Measurements from ENCODE around the gene KRT40.

The KRT40 gene

GRCh38 chr17:40997361-40997760, 13.2 kb upstream of the KRT40 start:
- H3K9ac ChIP-seq (ENCODE audit: low read length in 2 of 2) = no peak overlapping the region
- H3K4me3 ChIP-seq (ENCODE audit: low read length in 2 of 2) = no peak overlapping the region
- no peak overlapping the region for H3K27ac ChIP-seq (ENCODE audit: low read length)
- no peaks in the 10 kb centered on the region for H3K27me3 ChIP-seq (ENCODE audit: control insufficient read depth in 1 of 2, insufficient read depth in 2 of 2, low read length in 2 of 2)
- H3K9me3 ChIP-seq (ENCODE audit: control insufficient read depth in 2 of 2, low read length in 2 of 2) = peaks cover 0 to 3% of the 10 kb centered on the region in 2 donors
- no peaks in the 10 kb centered on the region for H3K36me3 ChIP-seq (ENCODE audit: control insufficient read depth in 2 of 2, insufficient read depth in 2 of 2, low read length in 2 of 2)
- H3K4me1 ChIP-seq (ENCODE audit: control insufficient read depth, insufficient read depth, low read length) = no peaks in the 10 kb centered on the region

DNA sequence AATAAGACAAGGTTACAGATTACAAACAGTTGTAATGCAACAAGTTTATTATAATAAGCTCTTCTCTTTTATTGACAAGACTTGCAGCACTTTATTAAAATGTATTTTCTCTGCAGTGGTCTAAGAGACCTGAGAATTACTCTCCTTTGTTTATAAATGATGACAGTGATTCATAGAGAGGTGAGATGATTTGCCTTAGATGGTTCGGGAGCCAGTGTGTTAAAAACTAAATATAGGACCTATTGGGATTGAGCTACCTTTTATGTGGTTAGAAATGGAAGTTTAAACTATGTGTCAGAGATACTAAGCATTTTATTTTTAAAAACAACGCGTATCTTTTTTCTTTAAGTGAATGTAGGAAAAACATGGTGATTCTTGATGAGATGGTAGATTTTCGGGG, 12.7 kb upstream of the KRT40 start:
- H3K36me3 ChIP-seq (ENCODE audit: control insufficient read depth in 2 of 2, insufficient read depth in 2 of 2, low read length in 2 of 2) = no peaks in the 10 kb centered on the region
- H3K4me1 ChIP-seq (ENCODE audit: control insufficient read depth, insufficient read depth, low read length) = no peaks in the 10 kb centered on the region
- no peaks in the 10 kb centered on the region for H3K27me3 ChIP-seq (ENCODE audit: control insufficient read depth in 1 of 2, insufficient read depth in 2 of 2, low read length in 2 of 2)
- peaks cover 0 to 3% of the 10 kb centered on the region in 2 donors for H3K9me3 ChIP-seq (ENCODE audit: control insufficient read depth in 2 of 2, low read length in 2 of 2)
- H3K27ac ChIP-seq (ENCODE audit: low read length) = no peak overlapping the region
- no peak overlapping the region for H3K9ac ChIP-seq (ENCODE audit: low read length in 2 of 2)
- H3K4me3 ChIP-seq (ENCODE audit: low read length in 2 of 2) = no peak overlapping the region

- no peak overlapping the region for H3K27ac ChIP-seq (ENCODE audit: low read length)
Measured at GRCh38 chr17:40995116-40995515, 11.0 kb upstream of the KRT40 start.

GRCh38 chr17:40993839-40994238, 9.7 kb upstream of the KRT40 start, which contains the start of gene KRTAP3-3:
KRTAP3-3 (minus strand) TSS chr17:40994164; CDS start chr17:40994097, 67 bp downstream.
- no peak within 1 kb of the TSS for H3K27ac ChIP-seq (ENCODE audit: low read length)
- H3K9ac ChIP-seq (ENCODE audit: low read length in 2 of 2) = no peak within 1 kb of the TSS
- H3K27me3 ChIP-seq (ENCODE audit: control insufficient read depth in 1 of 2, insufficient read depth in 2 of 2, low read length in 2 of 2) = no peaks in the 10 kb centered on the region
- H3K9me3 ChIP-seq (ENCODE audit: control insufficient read depth in 2 of 2, low read length in 2 of 2) = peaks cover 0 to 3% of the 10 kb centered on the region in 2 donors
- no peaks in the 10 kb centered on the region for H3K4me1 ChIP-seq (ENCODE audit: control insufficient read depth, insufficient read depth, low read length)
- no peak within 1 kb of the TSS for H3K4me3 ChIP-seq (ENCODE audit: low read length in 2 of 2)
- H3K36me3 ChIP-seq (ENCODE audit: control insufficient read depth in 2 of 2, insufficient read depth in 2 of 2, low read length in 2 of 2) = no peaks in the 10 kb centered on the region

More at GRCh38 chr17:40995116-40995515, 11.0 kb upstream of the KRT40 start:
- Histone ChIP-seq H3K9ac (ENCODE audit: low read length in 2 of 2) (no peak overlapping the region), H3K9me3 (ENCODE audit: control insufficient read depth in 2 of 2, low read length in 2 of 2) (peaks cover 0 to 3% of the 10 kb centered on the region in 2 donors), H3K4me1 (ENCODE audit: control insufficient read depth, insufficient read depth, low read length) (no peaks in the 10 kb centered on the region), H3K4me3 (ENCODE audit: low read length in 2 of 2) (no peak overlapping the region), H3K36me3 (ENCODE audit: control insufficient read depth in 2 of 2, insufficient read depth in 2 of 2, low read length in 2 of 2) (no peaks in the 10 kb centered on the region), H3K27me3 (ENCODE audit: control insufficient read depth in 1 of 2, insufficient read depth in 2 of 2, low read length in 2 of 2) (no peaks in the 10 kb centered on the region)

- no peak overlapping the region for H3K9ac ChIP-seq (ENCODE audit: low read length in 2 of 2)
- H3K4me3 ChIP-seq (ENCODE audit: low read length in 2 of 2) = no peak overlapping the region
- H3K27ac ChIP-seq (ENCODE audit: low read length) = no peak overlapping the region
- H3K4me1 ChIP-seq (ENCODE audit: control insufficient read depth, insufficient read depth, low read length) = no peaks in the 10 kb centered on the region
- H3K36me3 ChIP-seq (ENCODE audit: control insufficient read depth in 2 of 2, insufficient read depth in 2 of 2, low read length in 2 of 2) = no peaks in the 10 kb centered on the region
- H3K9me3 ChIP-seq (ENCODE audit: control insufficient read depth in 2 of 2, low read length in 2 of 2) = peaks cover 0 to 3% of the 10 kb centered on the region in 2 donors
- no peaks in the 10 kb centered on the region for H3K27me3 ChIP-seq (ENCODE audit: control insufficient read depth in 1 of 2, insufficient read depth in 2 of 2, low read length in 2 of 2)
Measured at GRCh38 chr17:40993084-40993483, 9.0 kb upstream of the KRT40 start.

- Histone ChIP-seq H3K36me3 (ENCODE audit: control insufficient read depth in 2 of 2, insufficient read depth in 2 of 2, low read length in 2 of 2) (no peaks in the 10 kb centered on the region), H3K27ac (ENCODE audit: low read length) (no peak overlapping the region), H3K9me3 (ENCODE audit: control insufficient read depth in 2 of 2, low read length in 2 of 2) (peaks cover 0 to 3% of the 10 kb centered on the region in 2 donors), H3K4me3 (ENCODE audit: low read length in 2 of 2) (no peak overlapping the region), H3K9ac (ENCODE audit: low read length in 2 of 2) (no peak overlapping the region), H3K4me1 (ENCODE audit: control insufficient read depth, insufficient read depth, low read length) (no peaks in the 10 kb centered on the region), H3K27me3 (ENCODE audit: control insufficient read depth in 1 of 2, insufficient read depth in 2 of 2, low read length in 2 of 2) (no peaks in the 10 kb centered on the region)
Measured at GRCh38 chr17:40992666-40993065, 8.5 kb upstream of the KRT40 start.

DNA sequence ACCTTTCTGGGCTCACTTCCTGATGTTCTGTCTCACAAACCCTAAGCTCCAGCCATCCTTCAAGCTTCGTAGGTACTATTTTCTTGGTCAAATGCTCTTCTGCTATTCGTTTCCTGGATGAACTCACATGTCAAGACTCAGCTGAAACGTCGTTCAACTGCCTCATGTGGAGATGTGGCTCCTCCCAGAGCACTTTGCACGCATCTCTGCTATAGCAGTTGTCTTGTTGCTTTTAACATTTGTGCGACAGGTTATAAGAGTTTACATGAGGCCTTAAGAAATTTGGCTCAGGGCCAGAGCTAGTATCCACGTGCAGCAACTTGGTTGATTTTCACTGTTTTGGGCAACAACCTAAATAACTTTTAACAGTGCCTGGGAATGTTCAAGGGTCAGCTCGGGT, 2.8 kb upstream of the KRT40 start:
- no peaks in the 10 kb centered on the region for H3K9me3 ChIP-seq (ENCODE audit: control insufficient read depth in 2 of 2, low read length in 2 of 2)
- no peak overlapping the region for H3K27ac ChIP-seq (ENCODE audit: low read length)
- H3K4me1 ChIP-seq (ENCODE audit: control insufficient read depth, insufficient read depth, low read length) = no peaks in the 10 kb centered on the region
- H3K27me3 ChIP-seq (ENCODE audit: control insufficient read depth in 1 of 2, insufficient read depth in 2 of 2, low read length in 2 of 2) = peaks cover 0 to 2% of the 10 kb centered on the region in 2 donors
- no peak overlapping the region for H3K9ac ChIP-seq (ENCODE audit: low read length in 2 of 2)
- H3K36me3 ChIP-seq (ENCODE audit: control insufficient read depth in 2 of 2, insufficient read depth in 2 of 2, low read length in 2 of 2) = no peaks in the 10 kb centered on the region
- H3K4me3 ChIP-seq (ENCODE audit: low read length in 2 of 2) = no peak overlapping the region

- H3K9ac ChIP-seq (ENCODE audit: low read length in 2 of 2) = no peak overlapping the region
- peaks cover 3% of the 10 kb centered on the region for H3K4me1 ChIP-seq (ENCODE audit: control insufficient read depth, insufficient read depth, low read length)
- no peak overlapping the region for H3K4me3 ChIP-seq (ENCODE audit: low read length in 2 of 2)
- peaks cover 0 to 9% of the 10 kb centered on the region in 2 donors for H3K27me3 ChIP-seq (ENCODE audit: control insufficient read depth in 1 of 2, insufficient read depth in 2 of 2, low read length in 2 of 2)
- H3K27ac ChIP-seq (ENCODE audit: low read length) = no peak overlapping the region
- no peaks in the 10 kb centered on the region for H3K36me3 ChIP-seq (ENCODE audit: control insufficient read depth in 2 of 2, insufficient read depth in 2 of 2, low read length in 2 of 2)
- H3K9me3 ChIP-seq (ENCODE audit: control insufficient read depth in 2 of 2, low read length in 2 of 2) = no peaks in the 10 kb centered on the region
Measured at GRCh38 chr17:40981115-40981514, 3.0 kb downstream of the KRT40 start.

DNA sequence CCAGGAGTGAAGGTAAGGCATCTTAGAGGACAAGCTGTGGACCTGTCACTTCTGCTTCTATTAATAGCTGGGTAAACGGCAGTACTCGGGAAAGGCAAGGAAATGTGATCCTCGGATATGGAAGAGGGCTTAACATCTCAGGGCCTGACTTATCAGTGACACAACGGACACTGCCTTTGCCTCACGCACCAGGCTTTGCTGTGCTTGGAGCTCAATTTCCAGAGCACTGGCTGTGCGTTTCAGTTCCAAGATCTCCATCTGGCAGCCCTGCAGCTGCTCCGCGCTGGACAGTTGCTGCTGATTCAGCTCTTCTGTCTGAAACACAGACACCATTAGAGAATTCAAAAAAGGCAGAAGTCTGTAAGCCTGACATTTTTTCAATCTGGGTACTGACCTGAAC, 3.5 kb downstream of the KRT40 start:
- no peaks in the 10 kb centered on the region for H3K36me3 ChIP-seq (ENCODE audit: control insufficient read depth in 2 of 2, insufficient read depth in 2 of 2, low read length in 2 of 2)
- peaks cover 3% of the 10 kb centered on the region for H3K4me1 ChIP-seq (ENCODE audit: control insufficient read depth, insufficient read depth, low read length)
- no peaks in the 10 kb centered on the region for H3K9me3 ChIP-seq (ENCODE audit: control insufficient read depth in 2 of 2, low read length in 2 of 2)
- no peak overlapping the region for H3K27ac ChIP-seq (ENCODE audit: low read length)
- H3K9ac ChIP-seq (ENCODE audit: low read length in 2 of 2) = no peak overlapping the region
- no peak overlapping the region for H3K4me3 ChIP-seq (ENCODE audit: low read length in 2 of 2)
- peaks cover 0 to 11% of the 10 kb centered on the region in 2 donors for H3K27me3 ChIP-seq (ENCODE audit: control insufficient read depth in 1 of 2, insufficient read depth in 2 of 2, low read length in 2 of 2)

DNA sequence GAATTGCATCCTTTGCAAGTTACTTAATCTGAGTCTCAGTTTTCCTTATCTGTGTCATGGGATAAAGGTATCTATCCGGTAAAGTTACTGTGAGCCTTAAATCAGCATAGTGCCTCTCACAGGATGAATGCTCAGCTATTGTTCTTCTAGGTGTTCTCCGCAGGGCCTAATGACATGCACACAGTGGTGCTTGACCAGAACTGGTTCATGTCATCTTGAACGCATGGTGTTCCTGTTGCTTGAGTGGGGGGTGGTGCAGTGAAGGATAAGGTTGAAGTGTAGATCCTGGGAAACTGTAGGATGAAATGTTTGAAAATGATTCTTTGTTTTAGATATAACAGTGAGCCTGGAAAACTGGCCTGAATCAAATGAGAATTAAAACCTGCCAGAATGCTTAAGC, 4.0 kb downstream of the KRT40 start:
- no peak overlapping the region for H3K9ac ChIP-seq (ENCODE audit: low read length in 2 of 2)
- H3K36me3 ChIP-seq (ENCODE audit: control insufficient read depth in 2 of 2, insufficient read depth in 2 of 2, low read length in 2 of 2) = no peaks in the 10 kb centered on the region
- peaks cover 3% of the 10 kb centered on the region for H3K4me1 ChIP-seq (ENCODE audit: control insufficient read depth, insufficient read depth, low read length)
- H3K27ac ChIP-seq (ENCODE audit: low read length) = no peak overlapping the region
- H3K4me3 ChIP-seq (ENCODE audit: low read length in 2 of 2) = no peak overlapping the region
- no peaks in the 10 kb centered on the region for H3K9me3 ChIP-seq (ENCODE audit: control insufficient read depth in 2 of 2, low read length in 2 of 2)
- H3K27me3 ChIP-seq (ENCODE audit: control insufficient read depth in 1 of 2, insufficient read depth in 2 of 2, low read length in 2 of 2) = peaks cover 0 to 11% of the 10 kb centered on the region in 2 donors

DNA sequence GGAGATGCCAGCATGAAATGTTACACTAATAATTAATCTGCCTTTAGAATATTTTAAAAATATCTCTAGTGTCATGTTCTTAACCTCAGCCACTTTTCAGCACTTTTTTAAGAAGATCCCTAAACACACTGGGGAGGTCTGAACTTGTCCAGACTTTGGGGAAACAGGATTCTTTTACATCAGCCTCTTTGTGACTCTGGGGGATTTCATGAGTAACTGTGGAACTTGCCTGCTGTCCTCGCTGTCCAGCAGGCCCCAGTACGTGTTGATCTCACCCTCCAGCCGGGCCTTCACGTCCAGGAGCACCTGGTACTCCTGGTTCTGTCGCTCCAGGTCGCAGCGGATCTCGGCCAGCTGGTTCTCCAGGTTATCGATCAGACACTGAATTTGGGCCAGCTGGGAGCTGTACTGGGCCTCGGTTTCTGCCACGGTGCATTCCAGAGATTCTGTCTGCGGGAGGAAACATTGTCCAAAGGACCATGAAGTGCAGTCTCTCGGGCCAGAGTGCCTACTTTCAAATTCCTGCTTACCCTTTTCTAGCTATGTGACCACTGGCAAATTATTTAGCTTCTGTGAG, 5.5 kb downstream of the KRT40 start:
- Histone ChIP-seq H3K4me3 (ENCODE audit: low read length in 2 of 2) (no peak overlapping the region), H3K27ac (ENCODE audit: low read length) (no peak overlapping the region), H3K9me3 (ENCODE audit: control insufficient read depth in 2 of 2, low read length in 2 of 2) (no peaks in the 10 kb centered on the region), H3K36me3 (ENCODE audit: control insufficient read depth in 2 of 2, insufficient read depth in 2 of 2, low read length in 2 of 2) (no peaks in the 10 kb centered on the region), H3K27me3 (ENCODE audit: control insufficient read depth in 1 of 2, insufficient read depth in 2 of 2, low read length in 2 of 2) (peaks cover 0 to 11% of the 10 kb centered on the region in 2 donors), H3K4me1 (ENCODE audit: control insufficient read depth, insufficient read depth, low read length) (peaks cover 3% of the 10 kb centered on the region), H3K9ac (ENCODE audit: low read length in 2 of 2) (no peak overlapping the region)
